ENCODE measurements around the gene DNPEP.
"Not testable (repeated sequence)": the region's sequence is repeated elsewhere in the genome, so short reads cannot be mapped to it uniquely, and the experiment has no call there.

The DNPEP gene

GRCh38 chr2:219418155-219419011, 30.7 kb upstream of the DNPEP start, which contains the start of gene DES:
Gene DES (plus strand): TSS chr2:219418377. CDS start chr2:219418463, 86 bp downstream.
- DNase-seq: no peak

DNA sequence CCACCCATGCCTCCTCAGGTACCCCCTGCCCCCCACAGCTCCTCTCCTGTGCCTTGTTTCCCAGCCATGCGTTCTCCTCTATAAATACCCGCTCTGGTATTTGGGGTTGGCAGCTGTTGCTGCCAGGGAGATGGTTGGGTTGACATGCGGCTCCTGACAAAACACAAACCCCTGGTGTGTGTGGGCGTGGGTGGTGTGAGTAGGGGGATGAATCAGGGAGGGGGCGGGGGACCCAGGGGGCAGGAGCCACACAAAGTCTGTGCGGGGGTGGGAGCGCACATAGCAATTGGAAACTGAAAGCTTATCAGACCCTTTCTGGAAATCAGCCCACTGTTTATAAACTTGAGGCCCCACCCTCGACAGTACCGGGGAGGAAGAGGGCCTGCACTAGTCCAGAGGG, 29.7 kb upstream of the DNPEP start:
- DNase-seq: no peak

GRCh38 chr2:219416938-219417337, 29.2 kb upstream of the DNPEP start:
- DNase-seq: no peak

DNA sequence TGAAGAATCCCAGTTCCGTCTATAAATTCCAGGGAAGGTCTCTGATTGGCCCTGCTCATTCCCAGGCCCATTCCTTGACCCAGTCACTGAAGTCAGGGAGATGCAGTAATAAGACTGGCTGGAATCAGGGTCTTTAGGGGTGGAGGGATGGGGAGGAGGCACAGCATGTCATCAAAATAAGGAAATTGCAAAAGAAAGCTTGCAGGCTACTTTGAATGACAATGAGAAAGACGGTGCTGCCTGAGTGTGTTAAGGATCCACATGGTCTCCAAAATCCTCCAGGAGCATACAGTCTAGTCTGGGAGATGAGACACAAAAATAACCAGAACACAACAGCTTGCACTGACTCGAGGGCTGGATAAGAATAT, 28.5 kb upstream of the DNPEP start:
- no peak for DNase-seq

DNA sequence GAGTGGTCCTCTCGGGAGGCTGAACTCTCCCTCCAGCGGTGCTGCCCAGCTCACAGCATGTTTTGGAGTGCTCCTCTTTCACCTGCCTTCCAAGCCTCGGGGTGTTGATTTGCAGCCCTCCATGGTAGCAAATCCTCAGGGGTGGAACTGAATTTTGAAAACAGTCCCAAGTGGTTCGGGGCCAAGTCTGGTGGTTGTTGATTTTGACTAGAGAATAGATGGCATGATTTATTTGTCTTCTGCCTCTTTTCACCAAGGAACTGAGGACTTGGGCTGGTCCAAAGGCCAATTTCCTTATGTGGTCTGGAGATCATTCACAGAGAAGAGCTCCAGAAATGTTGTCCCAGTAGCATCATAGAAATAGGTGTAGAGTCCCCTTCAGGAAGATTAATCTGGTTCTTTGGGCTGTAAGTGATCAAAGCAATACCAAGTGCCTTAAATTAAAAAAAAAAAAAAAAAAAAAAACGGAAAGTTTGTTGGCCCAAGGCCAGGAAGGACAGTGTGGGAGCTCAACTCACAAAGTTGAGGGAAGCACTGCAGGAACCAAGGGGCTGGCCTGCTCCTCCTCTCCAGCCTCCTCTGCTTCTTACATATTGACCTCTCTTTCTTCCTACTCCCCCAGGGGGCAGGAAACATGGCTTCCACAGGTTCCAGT, 28.0 kb upstream of the DNPEP start:
- no peak for DNase-seq

DNA sequence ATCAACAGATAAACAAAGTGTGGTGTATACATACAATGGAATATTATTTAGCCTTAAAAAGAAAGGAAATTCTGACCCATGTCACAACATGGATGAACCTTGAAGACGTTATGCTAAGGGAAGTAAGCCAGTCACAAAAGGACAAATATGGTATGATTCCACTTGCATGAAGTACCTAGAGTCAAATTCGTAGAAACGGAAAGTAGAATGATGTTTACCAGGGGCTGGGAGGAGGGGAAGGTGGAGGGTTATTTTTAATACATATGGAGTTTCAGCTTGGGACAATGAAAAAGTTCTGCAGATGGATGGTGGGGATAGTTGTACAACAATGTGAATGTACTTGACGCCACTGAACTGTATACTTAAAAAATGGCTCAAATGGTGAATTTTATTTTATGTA, 27.1 kb upstream of the DNPEP start:
- DNase-seq: no peak

GRCh38 chr2:219410390-219410789, 22.7 kb upstream of the DNPEP start:
- DNase-seq: no peak

DNA sequence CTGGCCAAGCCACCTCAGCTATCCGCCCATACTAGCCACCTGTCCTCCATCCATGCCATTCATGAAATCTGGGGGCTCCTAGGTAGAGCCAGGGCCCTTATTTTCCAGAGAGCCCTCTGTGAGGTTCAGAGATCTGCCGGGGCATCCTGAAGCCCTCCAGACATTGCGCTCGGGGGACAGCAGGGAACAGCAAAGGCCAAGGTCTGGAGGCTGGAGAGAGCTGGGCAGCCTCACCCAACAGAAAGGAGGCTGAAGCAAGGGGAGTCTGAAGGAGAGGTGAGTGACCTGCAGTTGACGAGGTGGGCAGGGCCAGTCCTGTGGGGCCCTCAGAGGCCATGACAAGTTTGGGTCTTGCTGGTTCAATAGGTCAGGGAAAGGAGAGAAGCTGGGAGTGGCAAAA, 21.9 kb upstream of the DNPEP start:
- no peak for DNase-seq

- DNase-seq: no peak
These were observed 20.9 kb upstream of the DNPEP start for GRCh38 chr2:219408631-219409030.

DNA sequence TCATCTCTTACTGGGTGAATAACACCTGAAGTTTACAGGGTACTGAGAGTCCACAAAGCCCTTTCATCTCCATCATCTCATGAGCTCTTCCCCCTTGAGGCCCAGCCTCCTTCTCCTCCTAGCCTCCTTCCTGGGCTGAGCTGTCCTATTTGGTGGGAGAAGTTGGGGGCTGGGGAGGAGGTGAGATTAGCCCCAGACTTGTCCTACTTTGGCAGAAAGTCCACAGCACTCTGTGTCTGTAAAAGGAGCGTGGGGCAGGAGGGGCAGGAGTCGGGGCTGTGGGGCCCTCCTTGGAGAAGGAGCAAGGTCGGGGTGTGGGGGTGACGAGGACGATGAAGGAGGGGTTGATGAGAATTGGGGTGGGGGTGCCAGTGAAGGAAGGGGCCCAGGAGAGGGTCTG, 20.5 kb upstream of the DNPEP start:
- DNase-seq: no peak

DNA sequence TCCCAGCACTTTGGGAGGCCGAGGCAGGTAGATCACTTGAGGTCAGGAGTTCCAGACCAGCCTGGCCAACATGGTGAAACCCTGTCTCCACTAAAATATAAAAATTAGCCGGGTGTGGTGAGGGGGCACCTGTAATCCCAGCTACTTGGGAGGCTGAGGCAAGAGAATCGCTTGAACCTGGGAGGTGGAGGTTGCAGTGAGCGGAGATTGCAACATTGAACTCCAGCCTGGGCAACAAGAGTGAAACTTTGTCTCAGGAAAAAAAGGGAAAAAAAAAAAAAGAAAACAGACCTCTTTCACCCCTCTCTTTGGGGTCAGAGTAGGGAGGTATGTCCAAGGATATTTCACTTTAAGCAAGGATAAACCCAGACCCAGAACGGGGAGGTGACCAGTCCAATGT, 19.6 kb upstream of the DNPEP start:
- not testable (repeated sequence) for DNase-seq

- DNase-seq: no peak
These were observed 19.1 kb upstream of the DNPEP start for GRCh38 chr2:219406861-219407230.

GRCh38 chr2:219405958-219406860, 18.5 kb upstream of the DNPEP start:
- no peak for DNase-seq

GRCh38 chr2:219405451-219405850, 17.7 kb upstream of the DNPEP start:
- DNase-seq: no peak

- DNase-seq: no peak
These were observed 17.2 kb upstream of the DNPEP start for GRCh38 chr2:219404954-219405353.

- DNase-seq: no peak
These were observed 16.7 kb upstream of the DNPEP start for GRCh38 chr2:219404291-219404910.

DNA sequence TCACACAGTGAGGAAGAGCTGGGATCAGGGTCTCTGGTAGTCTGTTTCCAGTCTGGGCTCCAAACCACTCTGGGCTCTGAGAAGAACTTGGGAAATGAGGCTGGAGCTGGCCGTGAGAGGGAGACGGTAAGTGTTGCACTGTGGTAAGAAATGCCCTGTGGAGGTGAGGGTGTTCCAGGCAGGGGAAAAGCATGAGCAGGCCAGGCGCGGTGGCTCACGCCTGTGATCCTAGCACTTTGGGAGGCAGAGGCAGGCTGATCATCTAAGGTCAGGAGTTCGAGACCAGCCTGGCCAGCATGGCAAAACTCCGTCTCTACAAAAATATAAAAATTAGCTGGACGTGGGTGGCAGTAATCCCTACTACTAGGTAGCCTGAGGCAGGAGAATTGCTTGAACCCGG, 16.1 kb upstream of the DNPEP start:
- no peak for DNase-seq

- no peak for DNase-seq
These were observed 15.2 kb upstream of the DNPEP start for GRCh38 chr2:219402665-219403515.

GRCh38 chr2:219401606-219402005, 13.9 kb upstream of the DNPEP start:
- DNase-seq: no peak

GRCh38 chr2:219400562-219400961, 12.8 kb upstream of the DNPEP start:
- DNase-seq: no peak

GRCh38 chr2:219399716-219400478, 12.2 kb upstream of the DNPEP start:
- DNase-seq: no peak
